Aorta (tissue), 5 donors: ENCODE data around the gene TTLL8. TPM values are rescaled to one million over a fixed set of nuclear protein-coding genes. Genes with fewer than 3 reads are reported as not detected.

Source experiments
- ATAC-seq: fragments of 200-7000 bp; cut with Tn5 transposase; one replicate; pipeline ENCODE4 v1.9.1; 2022; ENCODE audit warnings: moderate library complexity; ENCODE audit not compliant: low FRiP score
- DNase-seq, 2 donors: peaks; one replicate each; pipeline ENCODE4 v3.0.0-alpha.2; 2020
- H3K27ac ChIP-seq, 2 donors: one replicate each; pipeline ENCODE4 v1.5.1; 2013; ENCODE audit warnings: low read length in 2 of 2, mild to moderate bottlenecking in 2 of 2, moderate library complexity in 2 of 2, control low read depth in 1 of 2, inconsistent platforms in 1 of 2, low read depth in 1 of 2
- H3K27me3 ChIP-seq, 2 donors: one replicate each; pipeline ENCODE4 v1.6.1; 2013; ENCODE audit warnings: control low read depth in 1 of 2, low read length in 1 of 2, mild to moderate bottlenecking in 1 of 2, moderate library complexity in 1 of 2; ENCODE audit not compliant: insufficient read depth in 2 of 2, control insufficient read depth in 1 of 2
- H3K36me3 ChIP-seq, 2 donors: one replicate each; pipeline ENCODE4 v1.6.1; 2013; ENCODE audit warnings: control low read depth in 1 of 2, low read length in 1 of 2, mild to moderate bottlenecking in 1 of 2; ENCODE audit not compliant: insufficient read depth in 2 of 2, control insufficient read depth in 1 of 2
- H3K4me1 ChIP-seq, 2 donors: one replicate each; pipeline ENCODE4 v1.6.1; 2013; ENCODE audit warnings: low read length in 2 of 2, control low read depth in 1 of 2, mild to moderate bottlenecking in 1 of 2, moderate library complexity in 1 of 2; ENCODE audit not compliant: insufficient read depth in 2 of 2, control insufficient read depth in 1 of 2
- H3K4me3 ChIP-seq, 2 donors: one replicate each; pipeline ENCODE4 v1.5.1; 2013; ENCODE audit warnings: low read length in 2 of 2, control low read depth in 1 of 2, mild to moderate bottlenecking in 1 of 2
- H3K9me3 ChIP-seq: one replicate; pipeline ENCODE4 v1.6.1; 2013; ENCODE audit warnings: mild to moderate bottlenecking, low read length; ENCODE audit not compliant: control insufficient read depth
- WGBS, 2 donors: extraction: QIAGEN DNeasy Blood & Tissue Kit; methylation state at CpG; one replicate each; pipeline ENCODE4 v1.1.7; 2013; 5-methylcytosine and 5-hydroxymethylcytosine counted together
- intact Hi-C, 2 donors: fragments of 100-400 bp; cut with DNase I; formaldehyde crosslinking; loops; one replicate each; pipeline versions ENCODE4 v1.14.2 to v1.15.0; 2022
- long read RNA-seq, 2 donors: library from polyadenylated mRNA; unstranded; transcript quantifications; one replicate each; pipeline ENCODE4 v2.0.0, GENCODE V29; 2020 to 2021
- polyA plus RNA-seq, 2 donors: library from polyadenylated mRNA; stranded (reverse); fragments of 200-250 nt; gene quantifications; one replicate each; pipeline ENCODE4 v1.2.3, GENCODE V29; 2013
- total RNA-seq, 2 donors: library from RNA; stranded (reverse); fragmentation: NEBNext Ultra II Directional; extraction: Animal tissue kit (Norgen Biotek cat#: 25700); gene quantifications; one replicate each; pipeline ENCODE4 v1.2.1, GENCODE V29; 2021
- donor health status: healthy with polysubstance abuse.
- donor health status: Bipolar disorder and iron deficiency.
- donor health status: DM: no; HTN: no; CAD: no.
- donor health status: DM: no; HTN: no; CAD: no.
- donor health status: DM: yes; HTN: yes; CAD: no.

TTLL8 gene
- not detected for total RNA-seq
- not detected for polyA plus RNA-seq
- long read RNA-seq, donor 1 = 0 reads
- long read RNA-seq, donor 2 = 0 reads

- intact Hi-C loops = no loop called here
- DNase-seq (no peak), ATAC-seq (no peak)
- Histone ChIP-seq H3K4me3 (no peak within 1 kb of the TSS), H3K4me1 (no peaks in the 10 kb centered on the region), H3K9me3 (peaks cover 3% of the 10 kb centered on the region), H3K36me3 (no peaks in the 10 kb centered on the region), H3K27me3 (no peaks in the 10 kb centered on the region), H3K27ac (no peak within 1 kb of the TSS)
- WGBS, 2 donors = 20 to 22% methylated on average over 57 to 102 of the region's 102 CpGs
Measured at GRCh38 chr22:50058061-50058905, at the start of gene TTLL8. Gene TTLL8, minus strand, starts transcription at chr22:50058298.

- ATAC-seq = no peak
Measured at GRCh38 chr22:50107529-50107928, 49.4 kb upstream of the TTLL8 start.

GRCh38 chr22:50105208-50106100 is 47.4 kb upstream of the TTLL8 start:
- no peak overlapping the region for H3K27ac ChIP-seq
- no peaks in the 10 kb centered on the region for H3K27me3 ChIP-seq
- no peaks in the 10 kb centered on the region for H3K9me3 ChIP-seq
- ATAC-seq = no peak
- intact Hi-C loops = no loop called here
- no peak for DNase-seq
- H3K36me3 ChIP-seq = no peaks in the 10 kb centered on the region
- no peaks in the 10 kb centered on the region for H3K4me1 ChIP-seq
- no peak overlapping the region for H3K4me3 ChIP-seq
- WGBS, 2 donors = 63 to 68% methylated on average over 9 of the region's 9 CpGs

More at GRCh38 chr22:50107529-50107928, 49.4 kb upstream of the TTLL8 start:
- WGBS, 2 donors = 91 to 95% methylated on average over 9 of the region's 9 CpGs
- Histone ChIP-seq H3K27ac (no peak overlapping the region), H3K27me3 (no peaks in the 10 kb centered on the region), H3K4me3 (no peak overlapping the region), H3K9me3 (no peaks in the 10 kb centered on the region), H3K4me1 (no peaks in the 10 kb centered on the region), H3K36me3 (no peaks in the 10 kb centered on the region)
- intact Hi-C loops = no loop called here
- DNase-seq = no peak

- intact Hi-C loops = no loop called here
- DNase-seq = peak in 1 of 2 donors; percentile 36
- no peaks in the 10 kb centered on the region for H3K36me3 ChIP-seq
- no peak overlapping the region for H3K4me3 ChIP-seq
- 80 to 86% methylated on average over 6 of the region's 6 CpGs for WGBS, 2 donors
- H3K4me1 ChIP-seq = no peaks in the 10 kb centered on the region
- no peak overlapping the region for H3K27ac ChIP-seq
- H3K27me3 ChIP-seq = no peaks in the 10 kb centered on the region
- no peak for ATAC-seq
- no peaks in the 10 kb centered on the region for H3K9me3 ChIP-seq
Measured at GRCh38 chr22:50104141-50104544, 46.0 kb upstream of the TTLL8 start.

GRCh38 chr22:50102946-50103345 is 44.8 kb upstream of the TTLL8 start:
- ATAC-seq (no peak), DNase-seq (peak in 1 of 2 donors; percentile 37)
- Histone ChIP-seq H3K36me3 (no peaks in the 10 kb centered on the region), H3K27me3 (no peaks in the 10 kb centered on the region), H3K27ac (no peak overlapping the region), H3K4me3 (no peak overlapping the region), H3K4me1 (no peaks in the 10 kb centered on the region), H3K9me3 (no peaks in the 10 kb centered on the region)
- intact Hi-C loops = no loop called here
- 63 to 65% methylated on average over 11 of the region's 11 CpGs for WGBS, 2 donors

- Histone ChIP-seq H3K27me3 (no peaks in the 10 kb centered on the region), H3K4me3 (no peak overlapping the region), H3K9me3 (no peaks in the 10 kb centered on the region), H3K27ac (no peak overlapping the region), H3K4me1 (no peaks in the 10 kb centered on the region), H3K36me3 (no peaks in the 10 kb centered on the region)
- intact Hi-C loops = no loop called here
- no peak for ATAC-seq
- WGBS, 2 donors = 90 to 92% methylated on average over 10 of the region's 10 CpGs
- no peak for DNase-seq
Measured at GRCh38 chr22:50101870-50102565, 43.9 kb upstream of the TTLL8 start.

- intact Hi-C loops = no loop called here
- H3K9me3 ChIP-seq = no peaks in the 10 kb centered on the region
- 94 to 95% methylated on average over 3 of the region's 3 CpGs for WGBS, 2 donors
Measured at GRCh38 chr22:50098052-50098451, 40.0 kb upstream of the TTLL8 start.

GRCh38 chr22:50092342-50092741 is 34.2 kb upstream of the TTLL8 start:
- Histone ChIP-seq H3K27me3 (no peaks in the 10 kb centered on the region), H3K36me3 (no peaks in the 10 kb centered on the region), H3K27ac (no peak overlapping the region), H3K9me3 (peaks cover 2% of the 10 kb centered on the region), H3K4me3 (no peak overlapping the region), H3K4me1 (no peaks in the 10 kb centered on the region)
- intact Hi-C loops = no loop called here
- DNase-seq = peak in 1 of 2 donors; percentile 17
- WGBS, 2 donors = 68 to 71% methylated on average over 5 of the region's 5 CpGs
- no peak for ATAC-seq

More at GRCh38 chr22:50098052-50098451, 40.0 kb upstream of the TTLL8 start:
- Histone ChIP-seq H3K4me3 (no peak overlapping the region), H3K27me3 (no peaks in the 10 kb centered on the region), H3K4me1 (no peaks in the 10 kb centered on the region), H3K36me3 (no peaks in the 10 kb centered on the region), H3K27ac (no peak overlapping the region)
- no peak for ATAC-seq
- DNase-seq = no peak
